KMS-11 (cell line): Measurements from ENCODE around the gene COL4A6.

Source experiments
- H2AFZ ChIP-seq: fragments of 200-600 bp; sonication (generic); 2 replicates; pipeline ENCODE4 v1.6.1; 2016; ENCODE audit warnings: antibody characterized with exemption, mixed run types, low read depth
- H3K27ac ChIP-seq: fragments of 200-600 bp; sonication (generic); 2 replicates; pipeline ENCODE4 v1.6.1; 2016; ENCODE audit warnings: mild to moderate bottlenecking, mixed run types
- H3K27me3 ChIP-seq: fragments of 200-600 bp; sonication (generic); 2 replicates; pipeline ENCODE4 v1.6.1; 2017; ENCODE audit warnings: mild to moderate bottlenecking, low read depth, mixed run types, moderate library complexity; ENCODE audit not compliant: insufficient read depth
- H3K36me3 ChIP-seq: fragments of 200-600 bp; sonication (generic); 2 replicates; pipeline ENCODE4 v1.6.1; 2017; ENCODE audit warnings: mild to moderate bottlenecking, mixed run types; ENCODE audit not compliant: insufficient read depth
- H3K4me1 ChIP-seq: fragments of 200-600 bp; sonication (generic); 2 replicates; pipeline ENCODE4 v1.6.1; 2016; ENCODE audit warnings: mild to moderate bottlenecking, low read depth, mixed run types; ENCODE audit not compliant: poor library complexity, severe bottlenecking
- H3K4me2 ChIP-seq: fragments of 200-600 bp; sonication (generic); 2 replicates; pipeline ENCODE4 v1.7.0; 2016; ENCODE audit warnings: mild to moderate bottlenecking, mixed run types
- H3K4me3 ChIP-seq: fragments of 200-600 bp; sonication (generic); IDR thresholded peaks from 2 replicates; pipeline ENCODE4 v1.6.1; 2017; ENCODE audit warnings: low read depth, low read length, mixed read lengths; ENCODE audit not compliant: insufficient read depth
- H3K79me2 ChIP-seq: fragments of 200-600 bp; sonication (generic); 2 replicates; pipeline ENCODE4 v1.6.1; 2016; ENCODE audit warnings: low read depth, mixed run types; ENCODE audit not compliant: insufficient read depth
- H3K9ac ChIP-seq: fragments of 200-600 bp; sonication (generic); 2 replicates; pipeline ENCODE4 v1.6.1; 2016; ENCODE audit warnings: mild to moderate bottlenecking, mixed run types
- H4K20me1 ChIP-seq: fragments of 200-600 bp; sonication (generic); 2 replicates; pipeline ENCODE4 v1.6.1; 2016; ENCODE audit warnings: mild to moderate bottlenecking, mixed run types; ENCODE audit not compliant: insufficient read depth
- CTCF ChIP-seq: fragments of 200-600 bp; sonication (generic); conservative IDR thresholded peaks from 2 replicates; pipeline ENCODE4 v1.6.1; 2017; ENCODE audit warnings: low read depth, mild to moderate bottlenecking, antibody characterized with exemption, low read length, moderate library complexity, mixed read lengths

COL4A6 gene

DNA sequence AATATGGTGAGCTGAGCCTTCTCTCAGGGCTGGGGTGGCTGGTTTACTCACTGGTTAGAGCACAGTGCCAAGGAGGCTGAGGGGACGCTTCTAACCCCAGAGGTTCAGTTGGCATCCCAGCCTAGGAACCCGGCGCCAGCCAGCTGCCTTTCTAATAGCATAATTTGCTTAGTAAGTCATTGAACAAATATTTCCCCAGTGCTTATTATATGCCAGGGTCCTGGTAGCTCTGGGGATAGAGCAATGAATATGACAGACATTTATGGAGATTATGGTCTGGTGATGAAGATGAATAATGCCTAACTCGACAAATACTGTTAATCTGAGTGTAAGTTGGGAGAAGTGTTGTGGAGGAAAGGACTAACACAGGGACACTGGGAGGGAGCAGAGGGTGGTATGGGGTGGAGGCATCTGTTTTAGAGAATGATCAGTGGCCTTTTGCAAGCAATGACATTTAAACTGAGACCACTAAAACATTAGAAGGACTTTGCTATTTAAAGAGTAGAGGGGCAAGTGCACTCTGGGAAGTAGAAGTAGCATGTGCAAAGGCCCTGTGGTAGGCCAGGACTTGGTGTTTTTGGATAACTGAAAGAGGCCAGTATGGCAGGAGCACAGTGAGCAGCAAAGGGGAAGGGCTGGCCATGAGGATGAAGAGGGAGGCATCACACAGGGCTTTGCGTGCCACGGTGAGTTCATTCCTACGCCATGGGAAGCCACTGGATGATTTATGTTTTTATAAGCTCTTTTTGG is 274.7 kb downstream of the COL4A6 start:
- H2AFZ ChIP-seq = no peak overlapping the region
- H3K4me3 ChIP-seq = no peak overlapping the region
- no peaks in the 10 kb centered on the region for H3K79me2 ChIP-seq
- no peak overlapping the region for H3K9ac ChIP-seq
- no peaks in the 10 kb centered on the region for H4K20me1 ChIP-seq
- no peak for TF ChIP-seq CTCF
- no peak overlapping the region for H3K4me2 ChIP-seq
- no peak overlapping the region for H3K27ac ChIP-seq
- peaks cover 3% of the 10 kb centered on the region for H3K4me1 ChIP-seq
- no peaks in the 10 kb centered on the region for H3K27me3 ChIP-seq
- H3K36me3 ChIP-seq = no peaks in the 10 kb centered on the region

GRCh38 chrX:108162265-108162664 is 276.0 kb downstream of the COL4A6 start:
- no peak for TF ChIP-seq CTCF
- H3K36me3 ChIP-seq = no peaks in the 10 kb centered on the region
- H3K27ac ChIP-seq = no peak overlapping the region
- H3K9ac ChIP-seq = no peak overlapping the region
- peaks cover 16% of the 10 kb centered on the region for H3K4me1 ChIP-seq
- no peak overlapping the region for H3K4me2 ChIP-seq
- no peak overlapping the region for H3K4me3 ChIP-seq
- H4K20me1 ChIP-seq = no peaks in the 10 kb centered on the region
- no peaks in the 10 kb centered on the region for H3K27me3 ChIP-seq
- H2AFZ ChIP-seq = no peak overlapping the region
- no peaks in the 10 kb centered on the region for H3K79me2 ChIP-seq

GRCh38 chrX:108160309-108160708 is 277.9 kb downstream of the COL4A6 start:
- no peaks in the 10 kb centered on the region for H3K79me2 ChIP-seq
- no peak for TF ChIP-seq CTCF
- H3K27me3 ChIP-seq = no peaks in the 10 kb centered on the region

DNA sequence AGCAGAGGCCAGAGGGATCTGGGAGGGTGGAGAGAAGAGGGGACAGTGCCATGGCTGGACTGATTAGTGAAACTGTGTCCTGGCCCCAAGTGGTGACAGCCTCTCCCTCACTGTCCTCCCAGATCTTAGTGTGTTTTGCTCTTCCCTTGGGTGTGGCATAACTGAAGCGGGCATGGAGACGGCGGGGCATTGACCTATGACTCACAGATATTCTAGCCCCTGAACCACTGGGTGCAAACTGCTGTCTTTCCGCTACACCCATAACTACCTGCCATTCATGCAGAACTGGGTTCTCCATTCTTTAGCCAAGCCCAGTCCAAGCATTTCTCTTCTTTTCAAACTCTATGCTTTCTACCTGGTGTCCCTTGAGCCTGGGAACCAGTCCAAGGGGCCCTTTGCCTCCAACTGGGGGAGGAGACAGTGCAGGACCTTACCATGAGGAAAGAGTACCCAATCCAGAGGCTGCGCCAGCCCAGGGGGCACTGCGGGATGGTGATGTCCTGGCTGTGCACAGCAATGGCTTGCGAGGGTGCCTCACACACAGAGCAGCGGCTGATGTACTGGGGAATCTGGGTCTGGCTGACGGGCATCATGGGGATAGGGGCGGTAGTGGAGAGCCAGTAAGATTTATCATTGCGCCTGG is 279.1 kb downstream of the COL4A6 start:
- Histone ChIP-seq H4K20me1 (no peaks in the 10 kb centered on the region), H3K27me3 (no peaks in the 10 kb centered on the region), H3K79me2 (no peaks in the 10 kb centered on the region), H3K4me3 (no peak overlapping the region), H3K27ac (no peak overlapping the region), H3K4me2 (no peak overlapping the region), H3K4me1 (peaks cover 34% of the 10 kb centered on the region), H3K36me3 (no peaks in the 10 kb centered on the region), H3K9ac (no peak overlapping the region), H2AFZ (no peak overlapping the region)
- no peak for TF ChIP-seq CTCF

More at GRCh38 chrX:108160309-108160708, 277.9 kb downstream of the COL4A6 start:
- Histone ChIP-seq H3K4me3 (no peak overlapping the region), H3K4me1 (peaks cover 34% of the 10 kb centered on the region), H3K9ac (no peak overlapping the region), H3K4me2 (no peak overlapping the region), H3K27ac (no peak overlapping the region), H2AFZ (no peak overlapping the region), H4K20me1 (no peaks in the 10 kb centered on the region), H3K36me3 (no peaks in the 10 kb centered on the region)
